GM18867 (cell line): ENCODE measurements around the gene ACTG1.

Experiments used
- ATAC-seq: cut with Tn5 transposase; IDR thresholded peaks from one replicate; pipeline ENCODE4 v1.9.1; 2021; ENCODE audit warnings: mild to moderate bottlenecking, moderate library complexity; ENCODE audit not compliant: unreplicated experiment

ACTG1 gene

DNA sequence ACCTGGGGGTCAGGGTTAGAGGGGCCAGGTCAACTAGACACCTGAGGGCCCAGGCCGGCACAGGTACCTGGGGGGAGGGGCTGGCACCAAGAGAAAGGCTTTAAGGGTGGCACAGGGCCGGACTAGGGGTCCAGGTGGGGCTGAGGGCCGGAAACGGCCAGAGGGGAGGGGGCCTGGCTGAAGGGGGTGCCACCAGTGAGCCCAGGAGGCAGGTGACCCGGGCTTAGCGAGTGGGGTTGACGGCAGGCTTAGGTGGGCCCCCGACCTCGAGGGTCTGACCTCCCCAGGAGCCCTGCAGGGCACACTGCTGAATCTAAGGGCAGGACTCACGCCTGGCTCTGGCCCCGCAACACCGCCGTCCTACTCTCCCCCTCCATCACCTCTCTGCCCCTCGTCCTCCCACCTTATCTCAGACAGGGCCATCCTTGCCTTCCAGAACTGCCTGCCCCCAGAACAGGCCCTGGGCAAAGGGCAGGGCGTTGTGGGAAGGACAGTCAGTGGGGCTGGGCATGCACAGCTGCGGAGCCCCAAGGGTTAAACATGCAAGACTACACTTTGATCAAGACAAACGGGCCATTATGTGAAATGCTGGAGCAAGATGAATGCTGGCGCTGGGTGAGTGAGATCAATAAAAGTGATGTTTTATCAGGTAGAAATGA lies 44.4 kb downstream of the ACTG1 start:
- ATAC-seq = no peak

GRCh38 chr17:81466564-81467472 lies 45.8 kb downstream of the ACTG1 start:
- no peak for ATAC-seq

GRCh38 chr17:81465910-81466309 lies 46.7 kb downstream of the ACTG1 start:
- ATAC-seq = no peak

DNA sequence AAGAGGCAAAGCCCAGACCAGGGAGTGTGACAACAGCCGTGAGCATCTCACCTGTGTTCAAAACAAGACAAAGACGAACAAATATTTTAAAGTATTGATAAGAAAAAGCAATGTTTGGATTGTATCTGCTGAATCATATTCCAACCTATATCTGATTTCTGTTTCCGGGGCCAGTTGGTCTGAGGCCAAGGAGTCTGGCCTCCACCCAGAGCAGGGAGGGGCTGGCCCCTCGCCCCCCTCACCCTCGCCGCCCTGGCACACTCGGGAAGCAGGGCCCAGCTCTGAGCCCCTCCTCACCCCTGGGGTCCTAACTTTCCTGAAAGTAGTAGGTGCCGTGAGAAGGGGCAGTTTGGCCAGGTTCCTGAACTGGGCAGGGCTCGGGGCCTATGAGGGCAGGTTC lies 48.0 kb downstream of the ACTG1 start:
- ATAC-seq = no peak

DNA sequence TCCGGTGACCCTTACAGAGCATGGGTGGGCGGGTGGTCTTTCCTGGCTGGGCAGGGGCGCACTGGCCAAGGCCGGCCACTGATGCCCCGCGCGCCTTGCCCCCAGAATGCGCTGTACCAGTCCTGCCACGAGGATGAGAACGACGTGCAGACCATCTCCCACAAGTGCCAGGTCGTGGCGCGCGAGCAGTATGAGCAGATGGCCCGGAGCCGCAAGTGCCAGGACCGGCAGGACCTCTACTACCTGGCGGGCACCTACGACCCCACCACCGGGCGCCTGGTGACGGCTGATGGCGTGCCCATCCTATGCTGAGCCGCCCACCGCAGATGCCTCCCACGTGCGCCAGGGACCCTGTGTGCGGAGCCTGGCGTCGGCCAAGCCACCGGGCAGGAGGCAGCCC lies 49.1 kb downstream of the ACTG1 start:
- ATAC-seq = no peak

GRCh38 chr17:81462506-81463125 lies 50.0 kb downstream of the ACTG1 start:
- no peak for ATAC-seq

- ATAC-seq = no peak
These were observed 50.7 kb downstream of the ACTG1 start for GRCh38 chr17:81461607-81462500.

DNA sequence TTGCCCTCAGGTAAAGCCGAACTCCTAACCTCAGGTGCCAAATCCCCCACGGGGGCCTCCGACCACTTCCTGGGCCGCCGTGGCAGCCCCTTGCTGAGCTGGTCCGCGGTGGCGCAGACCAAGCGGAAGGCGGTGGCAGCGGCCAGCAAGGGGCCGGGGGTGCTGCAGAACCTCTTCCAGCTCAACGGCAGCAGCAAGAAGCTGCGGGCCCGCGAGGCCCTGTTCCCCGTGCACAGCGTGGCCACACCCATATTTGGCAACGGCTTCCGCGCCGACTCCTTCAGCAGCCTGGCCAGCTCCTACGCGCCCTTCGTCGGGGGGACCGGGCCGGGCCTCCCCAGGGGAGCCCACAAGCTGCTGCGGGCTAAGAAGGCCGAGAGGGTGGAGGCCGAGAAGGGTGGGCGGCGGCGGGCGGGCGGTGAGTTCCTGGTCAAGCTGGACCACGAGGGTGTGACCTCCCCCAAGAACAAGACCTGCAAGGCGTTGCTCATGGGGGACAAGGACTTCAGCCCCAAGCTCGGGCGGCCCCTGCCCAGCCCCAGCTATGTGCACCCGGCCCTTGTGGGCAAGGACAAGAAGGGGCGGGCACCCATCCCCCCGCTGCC lies 51.6 kb downstream of the ACTG1 start:
- ATAC-seq = no peak
